ENCODE measurements around the gene CLCA2. TPM values are rescaled to one million over a fixed set of nuclear protein-coding genes. Genes with fewer than 3 reads are reported as not detected.

Gene CLCA2, protein sequence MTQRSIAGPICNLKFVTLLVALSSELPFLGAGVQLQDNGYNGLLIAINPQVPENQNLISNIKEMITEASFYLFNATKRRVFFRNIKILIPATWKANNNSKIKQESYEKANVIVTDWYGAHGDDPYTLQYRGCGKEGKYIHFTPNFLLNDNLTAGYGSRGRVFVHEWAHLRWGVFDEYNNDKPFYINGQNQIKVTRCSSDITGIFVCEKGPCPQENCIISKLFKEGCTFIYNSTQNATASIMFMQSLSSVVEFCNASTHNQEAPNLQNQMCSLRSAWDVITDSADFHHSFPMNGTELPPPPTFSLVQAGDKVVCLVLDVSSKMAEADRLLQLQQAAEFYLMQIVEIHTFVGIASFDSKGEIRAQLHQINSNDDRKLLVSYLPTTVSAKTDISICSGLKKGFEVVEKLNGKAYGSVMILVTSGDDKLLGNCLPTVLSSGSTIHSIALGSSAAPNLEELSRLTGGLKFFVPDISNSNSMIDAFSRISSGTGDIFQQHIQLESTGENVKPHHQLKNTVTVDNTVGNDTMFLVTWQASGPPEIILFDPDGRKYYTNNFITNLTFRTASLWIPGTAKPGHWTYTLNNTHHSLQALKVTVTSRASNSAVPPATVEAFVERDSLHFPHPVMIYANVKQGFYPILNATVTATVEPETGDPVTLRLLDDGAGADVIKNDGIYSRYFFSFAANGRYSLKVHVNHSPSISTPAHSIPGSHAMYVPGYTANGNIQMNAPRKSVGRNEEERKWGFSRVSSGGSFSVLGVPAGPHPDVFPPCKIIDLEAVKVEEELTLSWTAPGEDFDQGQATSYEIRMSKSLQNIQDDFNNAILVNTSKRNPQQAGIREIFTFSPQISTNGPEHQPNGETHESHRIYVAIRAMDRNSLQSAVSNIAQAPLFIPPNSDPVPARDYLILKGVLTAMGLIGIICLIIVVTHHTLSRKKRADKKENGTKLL
- total RNA-seq (not detected), polyA plus RNA-seq (not detected), total RNA-seq (not detected)

GRCh38 chr1:86423873-86424272 lies at the start of gene CLCA2:
CLCA2 (plus strand) TSS chr1:86424171; CDS start chr1:86424248, 77 bp downstream.
- POLR2A ChIA-PET = no interaction called here
- Histone ChIP-seq H3K4me1 (ENCODE audit: control insufficient read depth in 2 of 2, insufficient read depth in 2 of 2, low read length in 2 of 2) (no peaks in the 10 kb centered on the region), H3K36me3 (ENCODE audit: control insufficient read depth in 2 of 3, insufficient read depth in 3 of 3, low read length in 3 of 3) (no peaks in the 10 kb centered on the region), H3K4me3 (ENCODE audit: low read length) (no peak within 1 kb of the TSS), H3K27ac (ENCODE audit: low read depth, low read length) (no peak within 1 kb of the TSS), H3K9me3 (ENCODE audit: control insufficient read depth in 2 of 3, low read length in 3 of 3) (no peaks in the 10 kb centered on the region), H3K27me3 (ENCODE audit: control insufficient read depth in 2 of 2, insufficient read depth in 2 of 2, low read length in 2 of 2) (no peaks in the 10 kb centered on the region)
- Mint-ChIP-seq H3K4me1 (peaks cover 3 to 8% (median 6%) of the 10 kb centered on the region in 7 donors), H3K9me3 (no peaks in the 10 kb centered on the region), H3K36me3 (no peaks in the 10 kb centered on the region), H3K4me3 (no peak within 1 kb of the TSS), H3K27me3 (peaks cover 0 to 16% (median 3%) of the 10 kb centered on the region in 5 donors), H3K27ac (no peak within 1 kb of the TSS)
- no peak for ATAC-seq
- no peak for DNase-seq
- CTCF ChIA-PET = interaction anchor here (1.0 kb wide), 1 partner anchor 44 kb away, joined by 3 read pairs; no protein-coding TSS in a partner anchor
- intact Hi-C loops (cut with micrococcal nuclease) = no loop called here

- POLR2A ChIA-PET = no interaction called here
- Histone ChIP-seq H3K4me3 (ENCODE audit: low read length) (no peak overlapping the region), H3K27me3 (ENCODE audit: control insufficient read depth in 2 of 2, insufficient read depth in 2 of 2, low read length in 2 of 2) (no peaks in the 10 kb centered on the region), H3K9me3 (ENCODE audit: control insufficient read depth in 2 of 3, low read length in 3 of 3) (peaks cover 0 to 5% (median 0%) of the 10 kb centered on the region in 3 experiments), H3K36me3 (ENCODE audit: control insufficient read depth in 2 of 3, insufficient read depth in 3 of 3, low read length in 3 of 3) (peaks cover 0 to 7% (median 0%) of the 10 kb centered on the region in 3 experiments), H3K27ac (ENCODE audit: low read depth, low read length) (no peak overlapping the region), H3K4me1 (ENCODE audit: control insufficient read depth in 2 of 2, insufficient read depth in 2 of 2, low read length in 2 of 2) (no peaks in the 10 kb centered on the region)
- H3K36me3 Mint-ChIP-seq = peaks cover 15 to 57% (median 37%) of the 10 kb centered on the region in 5 donors
- intact Hi-C loops (cut with micrococcal nuclease) = no loop called here
- peaks cover 0 to 19% (median 0%) of the 10 kb centered on the region in 11 donors for H3K9me3 Mint-ChIP-seq
- CTCF ChIA-PET = interaction anchor here (1.1 to 1.4 kb wide), 2 partner anchors 125 to 129 kb away, joined by 3 to 4 read pairs; no protein-coding TSS in a partner anchor
- H3K4me1 Mint-ChIP-seq = peaks cover 3 to 9% (median 6%) of the 10 kb centered on the region in 7 donors
- H3K27ac Mint-ChIP-seq = no peak overlapping the region
- ATAC-seq = no peak
- H3K27me3 Mint-ChIP-seq = no peaks in the 10 kb centered on the region
- H3K4me3 Mint-ChIP-seq = no peak overlapping the region
- DNase-seq = no peak
Observed at GRCh38 chr1:86375688-86376087, 48.3 kb upstream of the CLCA2 start.

- peaks cover 0 to 7% (median 0%) of the 10 kb centered on the region in 3 experiments for H3K36me3 ChIP-seq (ENCODE audit: control insufficient read depth in 2 of 3, insufficient read depth in 3 of 3, low read length in 3 of 3)
- H3K4me3 Mint-ChIP-seq = no peak overlapping the region
- ChIA-PET CTCF (interaction anchor here (1.3 kb wide), 1 partner anchor 131 kb away, joined by 3 read pairs; no protein-coding TSS in a partner anchor), POLR2A (no interaction called here)
- peaks cover 15 to 49% (median 32%) of the 10 kb centered on the region in 5 donors for H3K36me3 Mint-ChIP-seq
- intact Hi-C loops (cut with micrococcal nuclease) = no loop called here
- H3K27ac Mint-ChIP-seq = no peak overlapping the region
- H3K4me3 ChIP-seq (ENCODE audit: low read length) = no peak overlapping the region
- peaks cover 0 to 5% (median 0%) of the 10 kb centered on the region in 3 experiments for H3K9me3 ChIP-seq (ENCODE audit: control insufficient read depth in 2 of 3, low read length in 3 of 3)
- H3K27me3 ChIP-seq (ENCODE audit: control insufficient read depth in 2 of 2, insufficient read depth in 2 of 2, low read length in 2 of 2) = no peaks in the 10 kb centered on the region
- peaks cover 0 to 19% (median 0%) of the 10 kb centered on the region in 11 donors for H3K9me3 Mint-ChIP-seq
- H3K27ac ChIP-seq (ENCODE audit: low read depth, low read length) = no peak overlapping the region
- ATAC-seq = no peak
- H3K4me1 ChIP-seq (ENCODE audit: control insufficient read depth in 2 of 2, insufficient read depth in 2 of 2, low read length in 2 of 2) = no peaks in the 10 kb centered on the region
- H3K27me3 Mint-ChIP-seq = no peaks in the 10 kb centered on the region
- H3K4me1 Mint-ChIP-seq = peaks cover 3 to 11% (median 8%) of the 10 kb centered on the region in 7 donors
- DNase-seq = no peak
Observed at GRCh38 chr1:86377341-86377740, 46.6 kb upstream of the CLCA2 start.

- ATAC-seq (no peak), DNase-seq (no peak)
- H3K27ac ChIP-seq (ENCODE audit: low read depth, low read length) = no peak overlapping the region
- H3K4me1 ChIP-seq (ENCODE audit: control insufficient read depth in 2 of 2, insufficient read depth in 2 of 2, low read length in 2 of 2) = peaks cover 0 to 8% of the 10 kb centered on the region in 2 donors
- Mint-ChIP-seq H3K9me3 (peaks cover 0 to 19% (median 0%) of the 10 kb centered on the region in 11 donors), H3K27ac (no peak overlapping the region), H3K36me3 (peaks cover 15 to 37% (median 27%) of the 10 kb centered on the region in 5 donors), H3K4me3 (no peak overlapping the region), H3K27me3 (no peaks in the 10 kb centered on the region), H3K4me1 (peaks cover 1 to 21% (median 14%) of the 10 kb centered on the region in 7 donors)
- intact Hi-C loops (cut with micrococcal nuclease) = no loop called here
- POLR2A ChIA-PET = no interaction called here
- H3K36me3 ChIP-seq (ENCODE audit: control insufficient read depth in 2 of 3, insufficient read depth in 3 of 3, low read length in 3 of 3) = peaks cover 0 to 7% (median 0%) of the 10 kb centered on the region in 3 experiments
- CTCF ChIA-PET = interaction anchor here (0.7 to 3.4 kb wide), 5 partner anchors 8 to 129 kb away, joined by 3 to 42 read pairs (median 14); no protein-coding TSS in a partner anchor
- H3K4me3 ChIP-seq (ENCODE audit: low read length) = no peak overlapping the region
- H3K27me3 ChIP-seq (ENCODE audit: control insufficient read depth in 2 of 2, insufficient read depth in 2 of 2, low read length in 2 of 2) = no peaks in the 10 kb centered on the region
- peaks cover 0 to 5% (median 0%) of the 10 kb centered on the region in 3 experiments for H3K9me3 ChIP-seq (ENCODE audit: control insufficient read depth in 2 of 3, low read length in 3 of 3)
Observed at GRCh38 chr1:86378813-86379212, 45.2 kb upstream of the CLCA2 start.

DNA sequence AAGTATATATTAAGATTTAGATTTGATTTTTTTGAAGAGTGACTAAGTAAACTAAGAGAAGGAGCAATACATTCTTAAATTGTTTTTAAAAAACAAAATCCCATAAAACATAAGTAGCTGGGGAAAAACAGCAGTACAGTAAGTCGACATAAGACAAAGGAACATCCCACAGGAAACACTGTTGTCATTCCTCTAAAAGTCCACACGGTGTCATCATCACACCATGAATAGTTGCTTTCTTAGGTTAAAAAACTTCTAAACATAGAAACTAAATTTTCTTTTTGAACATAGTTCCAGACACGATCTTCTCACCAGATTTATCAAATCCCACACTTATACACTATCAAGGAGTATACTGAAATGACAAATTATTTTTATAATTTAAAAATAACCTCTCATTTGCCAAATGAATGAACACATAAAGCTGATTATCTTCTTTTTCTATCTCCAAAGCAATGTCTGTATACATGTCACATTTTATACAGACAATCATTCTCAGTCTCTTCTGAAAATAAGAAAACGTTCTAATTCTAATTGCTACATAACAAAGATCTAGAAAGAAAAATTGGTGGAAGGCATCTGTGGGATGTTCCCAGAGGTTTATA lies 43.6 kb upstream of the CLCA2 start:
- Mint-ChIP-seq H3K4me1 (peaks cover 1 to 21% (median 16%) of the 10 kb centered on the region in 7 donors), H3K4me3 (peak overlapping the region in 2 of 10 donors; percentile 15 to 45), H3K27me3 (no peaks in the 10 kb centered on the region), H3K9me3 (peaks cover 0 to 19% (median 0%) of the 10 kb centered on the region in 11 donors), H3K36me3 (peaks cover 15 to 28% (median 27%) of the 10 kb centered on the region in 5 donors), H3K27ac (peak overlapping the region in 1 of 9 donors; percentile 59)
- H3K27me3 ChIP-seq (ENCODE audit: control insufficient read depth in 2 of 2, insufficient read depth in 2 of 2, low read length in 2 of 2) = no peaks in the 10 kb centered on the region
- ATAC-seq (peak; percentile 90), DNase-seq (peak in 7 of 9 donors; percentile 15 to 64 (median 46))
- no peak overlapping the region for H3K4me3 ChIP-seq (ENCODE audit: low read length)
- peaks cover 0 to 8% of the 10 kb centered on the region in 2 donors for H3K4me1 ChIP-seq (ENCODE audit: control insufficient read depth in 2 of 2, insufficient read depth in 2 of 2, low read length in 2 of 2)
- peaks cover 0 to 5% (median 0%) of the 10 kb centered on the region in 3 experiments for H3K9me3 ChIP-seq (ENCODE audit: control insufficient read depth in 2 of 3, low read length in 3 of 3)
- intact Hi-C loops (cut with micrococcal nuclease) = loop anchor here (1.0 to 5.0 kb wide), 13 partner anchors 8 to 1572 kb away; partner anchors contain the start of gene ODF2L (in 2 of the 2)
- CTCF ChIA-PET = interaction anchor here (0.7 to 3.4 kb wide), 16 partner anchors 9 to 702 kb away, joined by 3 to 42 read pairs (median 4); partner anchors contain the start of genes CLCA2, ODF2L and SH3GLB1
- H3K27ac ChIP-seq (ENCODE audit: low read depth, low read length) = no peak overlapping the region
- H3K36me3 ChIP-seq (ENCODE audit: control insufficient read depth in 2 of 3, insufficient read depth in 3 of 3, low read length in 3 of 3) = peaks cover 0 to 7% (median 0%) of the 10 kb centered on the region in 3 experiments
- POLR2A ChIA-PET = no interaction called here

Data from naive thymus-derived CD4-positive, alpha-beta T cell (primary cell).